Neutrophil (primary cell): ENCODE data around the gene SFPQ.
"Not testable (repeated sequence)": the region's sequence is repeated elsewhere in the genome, so short reads cannot be mapped to it uniquely, and the experiment has no call there.

Experiments
- H3K27ac ChIP-seq: fragments of 200-600 bp; sonication (generic); 2 replicates; pipeline ENCODE4 v1.5.1; 2016; ENCODE audit warnings: mild to moderate bottlenecking, moderate library complexity
- H3K27me3 ChIP-seq: fragments of 200-600 bp; sonication (generic); 2 replicates; pipeline ENCODE4 v1.6.0; 2016; ENCODE audit warnings: mild to moderate bottlenecking
- H3K36me3 ChIP-seq: fragments of 200-600 bp; sonication (generic); 2 replicates; pipeline ENCODE4 v1.5.1; 2017
- H3K4me1 ChIP-seq, 2 experiments: fragments of 200-600 bp in 1 of 2; sonication (generic) in 1 of 2; 1 replicate in 1 of 2; 2 replicates in 1 of 2; pipeline versions ENCODE4 v1.5.1 to v1.6.1; 2013 to 2016; ENCODE audit warnings: low read depth in 1 of 2, low read length in 1 of 2, mild to moderate bottlenecking in 1 of 2, moderate library complexity in 1 of 2; ENCODE audit not compliant: control insufficient read depth in 1 of 2, insufficient read depth in 1 of 2
- H3K4me3 ChIP-seq, 2 experiments: fragments of 200-600 bp in 1 of 2; sonication (generic) in 1 of 2; 1 replicate in 1 of 2; 2 replicates in 1 of 2; pipeline ENCODE4 v1.5.1; 2013 to 2016; ENCODE audit warnings: low read depth in 1 of 2, low read length in 1 of 2, mild to moderate bottlenecking in 1 of 2, moderate library complexity in 1 of 2
- H3K9me3 ChIP-seq: fragments of 200-600 bp; sonication (generic); 2 replicates; pipeline ENCODE4 v1.5.1; 2016
- TF ChIP-seq, protein P1 (sequence below): fragments of 200-600 bp; sonication (generic); IDR thresholded peaks from 2 replicates; pipeline ENCODE4 v1.5.1; 2016; ENCODE audit warnings: antibody characterized with exemption

Gene SFPQ

DNA sequence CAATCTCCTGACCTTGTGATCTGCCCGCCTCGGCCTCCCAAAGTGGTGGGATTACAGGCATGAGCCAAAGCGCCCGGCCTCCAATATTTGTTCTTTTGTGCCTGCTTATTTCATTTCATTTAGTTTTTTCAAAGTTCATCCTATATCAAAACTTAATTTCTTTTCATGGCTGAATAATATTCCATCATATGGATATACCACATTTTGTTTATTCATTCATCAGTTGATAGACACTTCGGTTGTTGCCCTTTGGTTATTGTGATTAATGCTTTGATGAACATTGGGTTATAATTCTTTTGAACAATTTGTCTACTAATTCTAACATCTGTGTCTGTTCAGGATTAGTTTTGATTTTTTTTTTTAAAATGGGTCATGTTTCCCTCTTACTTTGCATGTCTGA is 41.7 kb downstream of the SFPQ start:
- H3K36me3 ChIP-seq = no peaks in the 10 kb centered on the region
- H3K9me3 ChIP-seq = no peaks in the 10 kb centered on the region
- no peak overlapping the region for H3K27ac ChIP-seq
- no peaks in the 10 kb centered on the region for H3K4me1 ChIP-seq
- H3K4me3 ChIP-seq = no peak overlapping the region
- TF ChIP-seq, protein P1, sequence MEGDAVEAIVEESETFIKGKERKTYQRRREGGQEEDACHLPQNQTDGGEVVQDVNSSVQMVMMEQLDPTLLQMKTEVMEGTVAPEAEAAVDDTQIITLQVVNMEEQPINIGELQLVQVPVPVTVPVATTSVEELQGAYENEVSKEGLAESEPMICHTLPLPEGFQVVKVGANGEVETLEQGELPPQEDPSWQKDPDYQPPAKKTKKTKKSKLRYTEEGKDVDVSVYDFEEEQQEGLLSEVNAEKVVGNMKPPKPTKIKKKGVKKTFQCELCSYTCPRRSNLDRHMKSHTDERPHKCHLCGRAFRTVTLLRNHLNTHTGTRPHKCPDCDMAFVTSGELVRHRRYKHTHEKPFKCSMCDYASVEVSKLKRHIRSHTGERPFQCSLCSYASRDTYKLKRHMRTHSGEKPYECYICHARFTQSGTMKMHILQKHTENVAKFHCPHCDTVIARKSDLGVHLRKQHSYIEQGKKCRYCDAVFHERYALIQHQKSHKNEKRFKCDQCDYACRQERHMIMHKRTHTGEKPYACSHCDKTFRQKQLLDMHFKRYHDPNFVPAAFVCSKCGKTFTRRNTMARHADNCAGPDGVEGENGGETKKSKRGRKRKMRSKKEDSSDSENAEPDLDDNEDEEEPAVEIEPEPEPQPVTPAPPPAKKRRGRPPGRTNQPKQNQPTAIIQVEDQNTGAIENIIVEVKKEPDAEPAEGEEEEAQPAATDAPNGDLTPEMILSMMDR = no peak
- H3K27me3 ChIP-seq = no peaks in the 10 kb centered on the region

DNA sequence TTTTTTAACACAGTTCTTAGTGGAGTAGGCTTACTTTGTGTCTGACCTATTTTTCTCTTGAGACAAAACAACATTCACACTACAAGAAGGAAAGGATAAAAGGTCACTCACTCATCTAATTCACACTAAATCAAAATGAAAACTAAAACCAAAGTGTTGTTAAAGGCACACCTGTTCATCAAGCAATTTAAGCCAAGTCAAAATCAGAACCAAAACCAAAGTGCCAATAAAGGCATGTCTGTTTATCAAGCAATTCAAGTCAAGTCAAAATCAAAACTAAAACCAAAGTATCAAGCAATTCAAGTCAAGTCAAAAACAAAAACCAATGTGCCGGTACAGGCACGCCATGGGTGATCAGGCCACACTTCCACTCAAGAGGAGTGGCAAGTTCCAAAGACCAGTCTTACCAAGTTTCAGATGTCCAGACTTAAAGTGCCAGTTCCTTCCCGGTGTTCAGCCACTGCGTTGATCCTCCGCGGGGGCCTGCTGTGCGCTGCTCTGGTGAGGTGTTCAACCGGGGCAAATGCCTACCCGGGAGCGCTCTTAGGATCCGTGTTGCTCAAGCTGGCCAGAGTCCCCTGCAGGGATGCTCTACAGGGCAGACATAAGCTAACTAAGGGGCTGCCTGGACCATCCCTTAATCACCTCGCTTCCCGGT is 46.9 kb downstream of the SFPQ start:
- not testable (repeated sequence) for H3K4me1 ChIP-seq, H3K27me3 ChIP-seq, H3K27ac ChIP-seq, H3K9me3 ChIP-seq, H3K4me3 ChIP-seq, H3K36me3 ChIP-seq

DNA sequence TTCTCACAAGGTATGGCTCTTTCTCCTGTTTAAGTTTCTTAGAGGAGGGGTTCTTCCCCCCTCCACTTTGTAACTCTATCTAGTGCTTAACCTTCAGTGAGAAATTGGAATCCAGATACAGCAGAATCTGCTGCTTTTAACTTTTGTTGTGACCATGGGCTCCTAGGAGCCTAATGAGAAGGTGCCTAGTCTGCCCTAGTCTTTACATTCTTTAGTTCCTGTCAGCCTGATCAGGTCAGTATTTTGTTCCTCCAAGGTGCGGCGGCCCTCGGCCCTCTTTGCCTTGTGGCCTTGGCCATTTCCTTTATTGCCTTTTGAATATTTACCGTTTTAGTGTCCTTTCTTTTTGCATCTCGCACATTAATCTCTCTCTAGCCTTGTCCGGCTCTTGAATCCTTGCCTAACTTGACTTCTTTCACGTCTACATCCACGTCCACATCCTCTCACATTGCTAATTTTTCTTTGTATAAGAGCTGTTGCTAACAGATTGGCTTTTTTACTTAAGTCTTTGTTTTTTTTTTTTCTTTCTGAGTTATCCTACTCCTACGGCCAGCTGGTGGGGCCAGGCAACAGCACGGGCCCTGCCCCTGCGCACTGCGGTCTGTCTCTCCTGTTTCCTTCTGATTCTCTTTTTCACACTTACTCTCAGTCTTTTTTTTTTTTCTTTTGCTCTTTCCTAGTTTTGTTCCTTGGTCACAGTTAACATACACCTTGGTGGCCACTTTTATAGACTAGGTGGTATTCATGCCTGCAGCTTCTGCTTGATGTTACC is 49.0 kb downstream of the SFPQ start:
- no peak overlapping the region for H3K4me3 ChIP-seq
- TF ChIP-seq, protein P1 = no peak
- H3K36me3 ChIP-seq = no peaks in the 10 kb centered on the region
- H3K27ac ChIP-seq = no peak overlapping the region
- no peaks in the 10 kb centered on the region for H3K4me1 ChIP-seq
- H3K9me3 ChIP-seq = no peaks in the 10 kb centered on the region
- no peaks in the 10 kb centered on the region for H3K27me3 ChIP-seq

DNA sequence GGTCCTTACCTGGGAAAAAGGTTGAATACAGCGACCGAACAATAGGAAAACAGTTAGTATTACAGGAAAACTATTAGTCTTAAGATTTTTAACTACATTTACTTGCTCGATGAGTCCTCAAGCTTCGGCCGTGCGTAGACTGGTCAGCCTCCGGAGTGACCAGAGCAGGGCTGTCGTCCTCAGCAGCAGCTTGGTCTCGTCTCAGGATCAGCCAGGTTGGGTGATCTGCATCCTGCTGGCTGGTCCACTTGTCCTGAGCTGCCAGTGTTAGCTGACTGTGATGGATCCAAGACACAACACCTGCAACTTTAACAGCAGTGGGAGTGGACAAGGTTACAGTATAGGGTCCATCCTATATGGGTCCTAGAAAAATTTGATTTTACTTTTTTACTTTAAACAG is 50.2 kb downstream of the SFPQ start:
- not testable (repeated sequence) for H3K27ac ChIP-seq, H3K9me3 ChIP-seq, H3K4me3 ChIP-seq, H3K27me3 ChIP-seq, H3K4me1 ChIP-seq, H3K36me3 ChIP-seq

DNA sequence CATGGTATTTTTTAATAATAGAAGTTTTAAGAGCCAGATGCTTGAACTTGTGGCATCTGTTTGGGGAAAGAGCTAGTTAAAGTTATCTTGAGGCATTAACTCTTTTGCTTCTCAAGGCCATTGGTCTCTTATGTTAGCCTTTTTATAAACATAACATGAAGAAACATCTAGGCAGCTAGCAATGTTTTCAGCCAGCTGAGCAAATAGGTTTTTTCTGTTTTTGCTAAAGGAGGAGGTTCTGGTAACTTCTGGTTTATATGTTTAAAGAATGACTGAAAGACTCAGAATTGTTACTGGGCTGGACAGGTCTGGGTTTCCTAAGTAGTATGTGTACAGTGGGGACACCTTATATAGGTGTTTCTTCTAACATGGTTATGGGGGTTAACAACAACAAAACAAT is 50.7 kb downstream of the SFPQ start:
- not testable (repeated sequence) for H3K36me3 ChIP-seq, H3K9me3 ChIP-seq, H3K4me1 ChIP-seq, H3K27ac ChIP-seq, H3K4me3 ChIP-seq, H3K27me3 ChIP-seq

DNA sequence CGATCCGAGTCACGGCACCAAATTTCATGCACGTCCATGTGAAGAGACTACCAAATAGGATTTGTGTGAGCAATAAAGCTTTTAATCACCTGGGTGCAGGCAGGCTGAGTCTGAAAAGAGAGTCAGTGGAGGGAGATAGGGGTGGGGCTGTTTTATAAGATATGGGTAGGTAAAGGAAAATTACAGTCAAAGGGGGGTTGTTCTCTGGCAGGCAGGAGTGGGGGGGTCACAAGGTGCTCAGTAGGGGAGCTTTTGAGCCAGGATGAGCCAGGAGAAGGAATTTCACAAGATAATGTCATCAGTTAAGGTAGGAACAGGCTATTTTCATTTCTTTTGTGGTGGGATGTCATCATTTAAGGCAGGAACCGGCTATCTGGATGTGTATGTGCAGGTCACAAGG is 55.4 kb downstream of the SFPQ start:
- not testable (repeated sequence) for H3K4me3 ChIP-seq, H3K36me3 ChIP-seq, H3K9me3 ChIP-seq, H3K4me1 ChIP-seq, H3K27ac ChIP-seq, H3K27me3 ChIP-seq

DNA sequence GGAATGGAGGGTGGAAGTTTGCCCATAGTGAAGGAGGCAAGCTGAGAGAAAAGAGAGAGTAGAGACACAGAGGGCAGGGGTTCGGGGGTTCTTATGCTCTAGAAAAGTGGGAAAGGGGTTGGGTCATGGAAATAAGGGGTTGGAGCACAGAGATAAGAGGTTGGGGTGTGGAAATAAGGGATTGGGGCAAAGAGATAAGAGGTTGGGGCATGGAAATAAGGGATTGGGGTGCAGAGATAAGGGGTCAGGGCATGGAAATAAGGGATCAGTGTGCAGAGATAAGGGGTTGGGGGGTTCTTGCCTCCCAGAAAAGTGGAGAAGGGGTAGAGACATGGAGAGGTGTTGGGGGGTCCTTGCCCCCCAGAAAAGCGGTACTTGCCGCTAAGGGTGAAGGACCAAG is 56.2 kb downstream of the SFPQ start:
- Histone ChIP-seq H3K9me3 (no peaks in the 10 kb centered on the region), H3K27me3 (no peaks in the 10 kb centered on the region), H3K4me3 (no peak overlapping the region), H3K36me3 (no peaks in the 10 kb centered on the region), H3K27ac (no peak overlapping the region), H3K4me1 (no peaks in the 10 kb centered on the region)
- TF ChIP-seq, protein P1 = no peak
